GM18861 (cell line): ENCODE data around the gene PPIA.

Experiments
- ATAC-seq: cut with Tn5 transposase; IDR thresholded peaks from one replicate; pipeline ENCODE4 v1.9.1; 2021; ENCODE audit not compliant: unreplicated experiment

PPIA gene

DNA sequence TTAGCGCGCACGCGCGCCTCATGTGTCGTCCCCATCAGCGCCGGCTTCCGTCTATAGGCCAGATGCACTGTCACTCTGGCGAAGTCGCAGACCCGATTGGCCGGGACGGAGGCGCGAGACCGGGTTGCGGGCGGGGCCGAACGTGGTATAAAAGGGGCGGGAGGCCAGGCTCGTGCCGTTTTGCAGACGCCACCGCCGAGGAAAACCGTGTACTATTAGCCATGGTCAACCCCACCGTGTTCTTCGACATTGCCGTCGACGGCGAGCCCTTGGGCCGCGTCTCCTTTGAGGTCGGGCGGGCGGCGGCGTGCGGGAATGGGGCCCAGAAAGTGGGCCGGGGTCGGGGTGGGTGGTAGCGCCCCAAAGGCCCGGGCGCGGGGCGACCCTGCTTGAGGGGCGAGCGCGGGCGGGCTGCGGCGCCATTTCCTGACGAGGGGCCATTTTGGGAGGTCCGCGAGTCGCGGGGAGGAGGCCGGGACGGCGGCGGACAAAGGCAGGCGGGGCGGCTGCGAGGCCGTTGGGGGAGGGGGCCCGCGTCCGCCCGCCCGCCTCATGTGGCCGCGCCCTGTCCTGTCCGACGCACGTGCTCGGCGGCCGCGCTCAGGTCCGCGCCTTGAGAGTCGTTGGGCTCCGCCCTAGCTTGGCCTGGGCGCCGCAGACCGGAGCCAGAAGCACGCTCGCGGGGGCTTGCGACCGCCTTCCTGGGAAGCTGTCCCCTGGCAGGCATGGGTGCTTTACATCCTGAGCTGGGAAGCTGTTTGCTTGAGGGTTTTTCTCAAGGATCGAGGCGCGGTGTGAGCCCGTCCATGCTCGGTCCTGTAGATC, at the start of gene PPIA:
Gene PPIA, plus strand, starts transcription at position 178 of the 825 bp plus-strand sequence. Its CDS starts 44 bp downstream, at position 222.
- ATAC-seq: peak; percentile 81

DNA sequence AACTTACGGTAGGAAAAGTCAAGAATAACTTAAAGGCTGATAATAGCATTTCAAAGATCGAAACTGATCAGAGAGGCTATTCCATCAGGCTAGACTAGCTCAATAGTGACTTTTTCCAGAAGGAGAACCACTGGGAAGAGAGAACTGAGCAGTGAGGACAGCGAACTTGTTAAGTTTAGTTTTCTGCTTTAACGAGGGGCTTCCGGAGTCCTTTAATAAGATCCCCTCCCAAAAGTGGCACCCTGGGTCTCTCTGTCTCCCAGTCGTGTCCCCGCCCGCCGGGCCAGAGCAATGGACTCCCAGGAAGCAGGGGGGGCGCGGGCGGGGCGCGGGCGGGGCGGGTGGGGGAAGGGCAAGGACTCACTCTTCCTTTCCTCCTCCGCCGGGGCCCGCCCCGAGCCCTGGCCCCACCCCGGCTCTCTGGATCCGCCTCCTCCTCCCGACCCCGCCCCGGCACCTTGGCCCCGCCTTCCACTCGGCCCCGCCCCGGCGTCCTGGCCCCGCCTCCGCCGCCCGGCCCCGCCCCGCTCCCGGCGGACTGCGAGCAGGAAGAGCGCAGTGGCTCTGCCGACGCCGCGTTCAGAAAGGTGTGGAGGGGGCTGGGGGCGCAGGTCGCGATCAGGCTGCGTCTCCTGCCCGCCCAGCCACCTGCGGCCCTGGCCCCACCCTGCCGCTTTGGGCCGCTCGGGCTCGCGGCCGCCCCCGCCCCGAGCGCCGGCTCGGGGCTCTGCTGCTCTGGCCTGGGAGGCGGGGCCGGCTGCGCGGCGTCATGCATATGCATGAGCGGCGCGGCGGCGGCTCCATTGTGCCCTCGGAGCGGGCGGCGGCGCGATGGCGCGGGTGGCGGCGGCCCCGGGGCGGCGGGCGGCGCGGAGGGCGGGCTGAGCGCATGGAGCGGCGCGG, 48.2 kb upstream of the PPIA start, which contains the start of gene ZMIZ2:
Gene ZMIZ2, plus strand, starts transcription at position 803 of the 903 bp plus-strand sequence. CDS start 7,403 bp downstream, outside the sequence.
- ATAC-seq: peak; percentile 54

GRCh38 chr7:44748948-44749731, 47.3 kb upstream of the PPIA start:
- no peak for ATAC-seq

DNA sequence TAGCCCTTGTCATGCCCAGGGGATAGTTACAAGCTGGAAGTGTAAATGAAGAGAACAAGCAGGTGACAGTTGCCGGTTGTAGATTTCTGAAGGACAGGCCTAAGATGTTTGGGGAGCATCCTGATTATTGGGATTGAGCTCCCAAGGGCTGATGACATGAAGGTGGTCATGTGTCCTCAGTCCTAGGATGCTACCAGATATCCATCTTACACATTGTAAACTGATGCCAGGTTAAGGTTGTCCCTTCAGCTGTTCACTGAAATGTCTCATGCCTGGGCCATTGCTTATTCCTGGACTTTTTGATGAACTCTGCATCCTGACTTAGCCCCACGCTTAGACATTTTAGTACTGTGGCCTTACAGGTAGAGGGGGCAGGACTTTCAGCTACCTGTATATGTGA, 46.5 kb upstream of the PPIA start:
- ATAC-seq: no peak

DNA sequence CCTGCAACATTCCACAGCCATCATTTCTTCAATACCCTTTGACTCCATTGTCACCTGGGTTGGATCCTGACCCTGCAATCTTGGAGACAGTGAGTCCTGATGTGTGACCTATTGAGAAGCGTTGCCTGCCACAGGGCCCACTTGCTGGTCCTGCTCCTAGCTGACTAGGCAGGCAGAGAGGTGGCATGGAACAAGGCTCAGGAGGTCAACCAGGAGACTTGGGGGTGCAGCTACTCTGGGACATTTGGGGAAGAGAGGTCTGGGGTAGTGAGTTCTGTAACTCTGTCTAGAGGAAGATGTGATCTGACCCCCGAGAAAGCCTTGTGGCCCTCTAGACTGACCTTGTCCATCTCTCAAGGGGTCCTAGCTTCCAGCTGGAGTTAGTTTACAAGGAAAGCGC, 46.1 kb upstream of the PPIA start:
- ATAC-seq: no peak

- ATAC-seq: peak; percentile 61
These were observed 45.4 kb upstream of the PPIA start for GRCh38 chr7:44750921-44751571.

DNA sequence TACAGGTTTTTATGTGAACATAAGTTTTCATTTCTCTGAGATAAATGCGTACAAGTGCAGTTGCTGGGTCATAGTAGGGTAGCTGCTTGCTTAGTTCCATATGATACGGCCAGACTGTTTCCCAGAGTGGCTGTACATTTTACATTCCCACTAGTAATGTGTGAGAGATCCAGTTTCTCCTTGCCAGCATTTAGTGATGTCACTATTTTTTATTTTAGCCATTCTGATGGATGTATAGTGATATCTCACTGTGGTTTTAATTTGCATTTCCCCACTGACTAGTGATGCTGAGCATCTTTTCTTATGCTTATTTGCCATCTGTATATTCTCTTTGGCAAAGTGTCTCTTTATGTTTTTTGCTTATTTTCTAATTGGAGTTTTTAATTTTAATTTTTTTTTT, 43.7 kb upstream of the PPIA start:
- no peak for ATAC-seq

- no peak for ATAC-seq
These were observed 41.4 kb upstream of the PPIA start for GRCh38 chr7:44754802-44755697.

GRCh38 chr7:44755698-44756627, 40.5 kb upstream of the PPIA start:
- no peak for ATAC-seq

- ATAC-seq: no peak
These were observed 39.6 kb upstream of the PPIA start for GRCh38 chr7:44756904-44757303.

DNA sequence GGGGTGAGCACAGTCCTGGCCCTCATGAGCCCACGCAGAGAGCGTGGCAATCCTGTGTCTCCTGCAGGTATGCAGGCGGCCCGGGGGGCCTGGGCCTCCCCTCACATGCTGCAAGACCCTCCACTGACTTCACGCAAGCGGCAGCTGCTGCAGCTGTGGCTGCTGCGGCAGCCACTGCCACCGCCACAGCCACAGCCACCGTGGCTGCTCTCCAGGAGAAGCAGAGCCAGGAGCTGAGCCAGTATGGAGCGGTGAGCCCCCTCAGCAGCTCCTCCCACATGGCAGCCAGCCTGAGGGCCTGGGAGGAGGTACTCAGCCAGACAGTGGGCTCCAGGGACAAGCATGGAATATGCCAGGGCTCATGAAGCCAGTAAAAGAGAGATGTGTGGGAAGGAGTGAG, 39.2 kb upstream of the PPIA start:
- no peak for ATAC-seq

GRCh38 chr7:44757739-44758138, 38.7 kb upstream of the PPIA start:
- ATAC-seq: no peak

DNA sequence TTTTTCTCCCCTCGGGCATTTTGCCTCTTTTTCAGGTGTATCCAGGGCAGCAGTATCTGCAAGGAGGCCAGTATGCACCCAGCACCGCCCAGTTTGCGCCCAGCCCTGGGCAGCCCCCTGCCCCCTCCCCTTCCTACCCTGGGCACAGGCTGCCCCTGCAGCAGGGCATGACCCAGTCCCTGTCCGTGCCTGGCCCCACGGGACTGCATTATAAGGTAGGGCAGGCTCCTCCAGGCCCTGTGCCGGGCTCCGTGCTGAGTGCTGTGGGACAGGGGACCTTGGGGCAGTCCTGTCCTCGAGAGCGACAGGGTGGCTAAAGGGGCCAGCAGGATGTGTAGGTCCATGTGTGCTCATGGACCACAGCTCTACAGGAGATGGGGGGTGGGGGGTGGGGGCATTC, 37.2 kb upstream of the PPIA start:
- no peak for ATAC-seq

DNA sequence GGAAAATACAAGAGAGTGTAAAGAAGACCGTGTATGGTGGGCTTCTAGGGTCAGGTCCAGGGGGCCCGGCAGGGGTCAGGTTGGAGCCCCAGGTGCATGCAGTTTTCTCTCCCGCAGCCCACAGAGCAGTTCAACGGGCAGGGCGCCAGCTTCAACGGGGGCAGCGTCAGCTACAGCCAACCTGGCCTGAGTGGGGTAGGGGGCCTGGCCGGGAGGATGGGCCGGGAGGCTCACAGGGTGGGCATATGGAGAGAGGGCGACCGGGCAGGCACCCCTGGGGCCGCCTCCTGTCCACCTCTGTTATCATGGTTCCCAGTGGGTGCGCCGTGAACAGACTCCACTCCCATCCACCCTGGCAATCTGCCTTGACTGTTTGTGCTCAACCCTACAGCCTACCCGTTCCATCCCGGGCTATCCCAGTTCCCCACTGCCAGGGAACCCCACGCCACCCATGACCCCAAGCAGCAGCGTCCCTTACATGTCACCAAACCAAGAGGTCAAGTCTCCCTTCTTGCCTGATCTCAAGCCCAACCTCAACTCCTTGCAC, 36.4 kb upstream of the PPIA start:
- no peak for ATAC-seq

DNA sequence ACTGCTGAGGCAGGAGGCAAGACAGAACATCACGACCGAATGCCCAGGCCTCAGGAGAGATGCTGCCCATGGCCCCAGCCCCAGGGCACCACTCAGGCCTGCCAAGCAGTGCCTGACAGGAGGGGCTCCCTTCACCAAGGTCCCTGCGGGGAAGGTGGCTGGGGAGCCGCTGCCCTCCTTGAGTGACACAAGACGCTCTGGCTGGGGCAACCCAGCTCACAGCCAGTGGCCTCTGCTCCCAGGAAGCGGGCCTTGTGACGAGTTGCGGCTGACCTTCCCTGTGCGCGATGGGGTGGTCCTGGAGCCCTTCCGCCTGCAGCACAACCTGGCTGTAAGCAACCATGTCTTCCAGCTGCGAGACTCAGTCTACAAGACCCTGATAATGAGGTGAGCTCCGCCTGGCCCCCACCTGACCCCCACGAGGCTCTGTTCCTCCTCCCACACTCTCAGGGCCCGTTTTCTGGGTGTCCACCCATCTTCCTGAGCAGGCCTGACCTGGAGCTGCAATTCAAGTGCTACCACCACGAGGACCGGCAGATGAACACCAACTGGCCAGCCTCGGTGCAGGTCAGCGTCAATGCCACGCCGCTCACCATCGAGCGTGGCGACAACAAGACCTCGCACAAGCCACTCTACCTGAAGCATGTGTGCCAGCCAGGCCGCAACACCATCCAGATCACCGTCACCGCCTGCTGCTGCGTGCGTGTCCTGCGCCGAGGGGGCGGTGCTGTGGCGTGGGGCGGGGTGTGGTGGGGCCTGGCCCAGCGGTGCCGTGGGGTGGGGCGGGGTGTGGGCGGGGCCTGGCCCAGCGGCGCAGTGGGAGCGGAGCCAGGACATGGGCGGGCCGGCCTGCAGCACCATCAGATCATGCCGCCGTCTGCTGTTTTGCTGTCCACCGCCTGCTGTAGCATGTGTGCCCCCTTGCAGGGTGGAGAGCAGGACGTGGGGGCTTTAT, 35.0 kb upstream of the PPIA start:
- ATAC-seq: no peak

DNA sequence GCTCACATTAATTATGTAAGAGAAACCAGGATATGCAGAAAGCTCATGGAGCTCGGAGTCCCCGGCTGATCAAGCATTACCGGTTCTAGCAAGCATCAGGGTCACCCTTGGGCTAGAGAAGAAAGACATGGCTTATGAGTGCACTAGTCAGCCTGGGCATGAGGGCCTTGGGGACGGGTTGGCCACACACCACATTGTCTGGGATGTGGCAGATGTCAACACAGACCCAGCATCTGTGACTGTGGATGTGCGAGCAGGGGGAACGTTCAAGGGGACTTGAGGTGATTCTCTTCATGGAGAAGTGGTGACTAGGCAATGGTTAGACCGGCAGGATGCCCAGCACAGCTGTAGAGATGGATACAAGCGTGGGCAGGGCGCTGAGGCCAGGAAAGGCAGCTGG, 34.2 kb upstream of the PPIA start:
- no peak for ATAC-seq
